HG03565 (cell line): ENCODE results near the gene PNMT.

Experiments used
- ATAC-seq: cut with Tn5 transposase; IDR thresholded peaks from one replicate; pipeline ENCODE4 v1.9.1; 2021; ENCODE audit warnings: mild to moderate bottlenecking, moderate library complexity; ENCODE audit not compliant: unreplicated experiment

The PNMT gene, protein sequence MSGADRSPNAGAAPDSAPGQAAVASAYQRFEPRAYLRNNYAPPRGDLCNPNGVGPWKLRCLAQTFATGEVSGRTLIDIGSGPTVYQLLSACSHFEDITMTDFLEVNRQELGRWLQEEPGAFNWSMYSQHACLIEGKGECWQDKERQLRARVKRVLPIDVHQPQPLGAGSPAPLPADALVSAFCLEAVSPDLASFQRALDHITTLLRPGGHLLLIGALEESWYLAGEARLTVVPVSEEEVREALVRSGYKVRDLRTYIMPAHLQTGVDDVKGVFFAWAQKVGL

DNA sequence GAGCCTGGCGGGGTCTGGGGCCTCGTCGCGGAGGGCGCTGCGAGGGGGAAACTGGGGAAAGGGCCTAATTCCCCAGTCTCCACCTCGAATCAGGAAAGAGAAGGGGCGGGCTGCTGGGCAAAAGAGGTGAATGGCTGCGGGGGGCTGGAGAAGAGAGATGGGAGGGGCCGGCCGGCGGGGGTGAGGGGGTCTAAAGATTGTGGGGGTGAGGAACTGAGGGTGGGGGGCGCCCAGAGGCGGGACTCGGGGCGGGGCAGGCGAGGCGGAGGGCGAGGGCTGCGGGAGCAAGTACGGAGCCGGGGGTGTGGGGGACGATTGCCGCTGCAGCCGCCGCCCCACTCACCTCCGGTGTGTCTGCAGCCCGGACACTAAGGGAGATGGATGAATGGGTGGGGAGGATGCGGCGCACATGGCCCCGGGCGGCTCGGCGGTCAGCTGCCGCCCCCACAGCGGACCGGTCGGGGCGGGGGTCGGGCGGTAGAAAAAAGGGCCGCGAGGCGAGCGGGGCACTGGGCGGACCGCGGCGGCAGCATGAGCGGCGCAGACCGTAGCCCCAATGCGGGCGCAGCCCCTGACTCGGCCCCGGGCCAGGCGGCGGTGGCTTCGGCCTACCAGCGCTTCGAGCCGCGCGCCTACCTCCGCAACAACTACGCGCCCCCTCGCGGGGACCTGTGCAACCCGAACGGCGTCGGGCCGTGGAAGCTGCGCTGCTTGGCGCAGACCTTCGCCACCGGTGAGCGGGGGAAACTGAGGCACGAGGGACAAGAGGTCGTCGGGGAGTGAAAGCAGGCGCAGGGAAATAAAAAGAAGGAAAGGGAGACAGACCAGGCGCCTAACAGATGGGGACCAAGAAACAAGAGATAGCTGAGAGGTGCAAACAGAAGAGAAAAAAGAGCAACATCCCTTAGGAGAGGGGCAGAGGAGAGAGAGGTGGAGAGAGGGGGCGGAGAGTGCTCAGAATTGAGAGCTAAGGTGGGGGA is at the start of gene PNMT:
PNMT (plus strand) TSS at position 509 of the 980 bp plus-strand sequence; CDS start at position 532, 23 bp downstream.
- ATAC-seq, result no peak

DNA sequence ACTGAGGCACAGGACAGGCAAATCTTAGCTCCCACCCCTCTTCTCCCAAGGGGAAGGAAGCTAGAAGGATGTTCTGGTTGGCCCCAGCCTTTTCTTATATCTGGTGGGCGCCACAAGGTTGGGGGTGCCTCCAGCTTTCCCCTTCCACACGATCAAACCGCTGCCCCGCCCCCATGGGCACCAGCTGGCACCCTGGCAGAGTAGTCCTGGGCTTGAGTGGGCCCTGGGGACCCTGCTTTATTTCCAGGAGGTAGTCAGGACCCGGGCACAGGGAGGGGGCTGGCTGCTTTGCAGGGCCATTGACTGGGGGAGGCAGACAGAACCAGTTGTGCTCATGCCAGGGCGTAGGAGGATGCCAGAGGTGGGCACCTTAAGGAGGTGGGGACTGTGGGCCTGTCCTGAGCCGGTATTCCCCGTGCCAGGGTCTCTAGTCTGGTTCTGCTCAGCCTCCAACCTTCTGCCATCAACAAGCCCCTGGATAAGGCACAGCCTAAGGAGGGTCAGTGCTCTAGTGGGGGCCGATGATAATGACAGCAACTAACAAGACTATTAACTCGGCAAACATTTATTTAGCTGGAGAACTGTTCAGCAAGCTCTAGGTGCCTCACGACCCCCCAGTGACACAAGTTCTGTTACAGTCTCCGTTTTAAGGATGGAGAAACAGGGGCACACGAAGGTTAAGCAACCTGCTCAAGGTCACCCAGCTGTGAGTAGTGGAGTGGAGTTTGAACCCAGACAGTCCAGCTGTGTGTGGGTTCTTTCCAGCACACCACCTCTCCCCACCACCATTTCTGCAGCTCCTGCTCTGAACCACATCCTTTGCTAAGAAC is 49.1 kb upstream of the PNMT start:
- ATAC-seq, result no peak

DNA sequence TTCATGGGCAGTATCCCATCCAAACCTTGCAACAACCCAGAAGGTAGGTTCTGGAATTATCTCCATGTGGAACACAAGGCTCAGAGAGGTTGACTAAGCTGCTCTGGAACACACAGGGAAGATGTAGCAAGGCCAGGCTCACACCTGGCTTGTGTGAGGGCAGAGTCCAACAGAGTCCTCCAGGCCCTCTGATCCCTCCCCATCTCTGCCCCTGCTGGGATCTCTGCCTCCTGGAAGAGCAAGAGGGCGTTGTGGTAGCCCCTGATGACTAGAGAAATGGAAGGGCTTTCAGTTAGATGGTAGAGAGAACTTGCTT is 48.5 kb upstream of the PNMT start:
- no peak for ATAC-seq

DNA sequence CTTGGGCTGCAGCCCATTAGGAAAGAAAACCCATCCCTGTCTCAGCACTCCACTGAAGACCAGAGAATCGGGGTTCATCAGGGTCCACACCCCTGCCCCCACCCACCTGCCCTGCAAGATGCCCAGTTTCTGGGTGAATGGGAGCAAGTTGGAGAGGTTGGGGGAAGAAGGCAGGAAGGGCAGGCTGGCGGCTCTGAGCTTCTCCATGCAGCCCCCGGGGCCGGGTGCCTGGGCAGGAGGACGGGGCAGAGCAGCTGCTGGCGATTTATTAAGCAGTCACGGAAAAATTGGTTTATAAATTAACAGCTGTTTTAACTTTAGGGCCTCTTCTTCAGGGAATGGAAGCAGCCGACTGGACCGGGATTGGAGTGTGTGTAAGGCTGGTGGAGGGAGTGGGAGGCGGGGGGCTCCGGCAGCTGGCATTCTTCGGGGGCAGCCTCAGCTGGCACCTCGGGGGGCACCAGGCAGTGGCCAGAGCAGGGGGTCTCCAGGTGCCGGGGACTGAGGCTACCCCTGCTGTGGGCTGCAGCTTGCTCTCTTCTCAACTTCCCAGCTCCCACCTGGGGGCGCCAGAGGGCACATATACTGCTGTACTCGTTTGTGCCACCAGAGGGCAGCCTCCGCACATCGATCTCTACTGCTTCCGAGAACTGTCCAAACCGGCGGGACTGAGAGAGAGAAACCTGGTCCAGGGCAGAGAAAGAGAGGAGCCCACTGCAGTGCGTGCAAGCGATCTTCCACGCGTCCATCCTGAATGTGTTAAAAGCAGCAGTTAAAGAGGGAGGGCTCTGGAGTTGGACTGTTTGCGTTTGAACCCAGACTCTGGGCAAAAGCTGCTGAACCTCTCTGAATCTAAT is 46.5 kb upstream of the PNMT start:
- peak; percentile 65 for ATAC-seq

- peak; percentile 20 for ATAC-seq
Measured at GRCh38 chr17:39622380-39623006, 45.8 kb upstream of the PNMT start.

GRCh38 chr17:39623356-39623950 is 44.8 kb upstream of the PNMT start:
- no peak for ATAC-seq

DNA sequence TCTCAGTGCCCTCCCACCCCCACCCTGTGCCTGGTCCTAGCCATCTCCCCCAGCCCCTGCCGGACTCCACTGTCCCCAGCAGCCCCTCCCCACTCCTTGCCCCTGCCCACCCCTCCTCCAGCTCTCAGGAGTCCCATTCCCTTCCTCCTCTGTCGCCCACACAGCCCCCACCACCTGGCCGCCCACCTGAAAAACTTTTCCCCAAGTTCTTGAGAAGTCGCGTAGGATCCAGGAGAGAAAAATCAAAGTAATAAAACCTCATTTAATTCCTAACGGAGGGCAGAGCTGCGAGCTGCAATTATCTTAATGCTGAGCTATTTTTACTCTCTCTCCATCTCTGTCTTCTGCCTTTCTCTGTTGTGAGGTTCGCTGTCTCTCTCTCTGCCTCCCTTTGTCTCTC is 43.9 kb upstream of the PNMT start:
- ATAC-seq, result no peak

GRCh38 chr17:39625198-39625785 is 43.0 kb upstream of the PNMT start:
- ATAC-seq, result no peak

- ATAC-seq, result no peak
Measured at GRCh38 chr17:39626171-39627046, 41.8 kb upstream of the PNMT start, which contains the start of gene PPP1R1B. PPP1R1B (plus strand) TSS chr17:39626952; CDS start chr17:39627393, 441 bp downstream.

- no peak for ATAC-seq
Measured at GRCh38 chr17:39627047-39627711, 41.1 kb upstream of the PNMT start.

DNA sequence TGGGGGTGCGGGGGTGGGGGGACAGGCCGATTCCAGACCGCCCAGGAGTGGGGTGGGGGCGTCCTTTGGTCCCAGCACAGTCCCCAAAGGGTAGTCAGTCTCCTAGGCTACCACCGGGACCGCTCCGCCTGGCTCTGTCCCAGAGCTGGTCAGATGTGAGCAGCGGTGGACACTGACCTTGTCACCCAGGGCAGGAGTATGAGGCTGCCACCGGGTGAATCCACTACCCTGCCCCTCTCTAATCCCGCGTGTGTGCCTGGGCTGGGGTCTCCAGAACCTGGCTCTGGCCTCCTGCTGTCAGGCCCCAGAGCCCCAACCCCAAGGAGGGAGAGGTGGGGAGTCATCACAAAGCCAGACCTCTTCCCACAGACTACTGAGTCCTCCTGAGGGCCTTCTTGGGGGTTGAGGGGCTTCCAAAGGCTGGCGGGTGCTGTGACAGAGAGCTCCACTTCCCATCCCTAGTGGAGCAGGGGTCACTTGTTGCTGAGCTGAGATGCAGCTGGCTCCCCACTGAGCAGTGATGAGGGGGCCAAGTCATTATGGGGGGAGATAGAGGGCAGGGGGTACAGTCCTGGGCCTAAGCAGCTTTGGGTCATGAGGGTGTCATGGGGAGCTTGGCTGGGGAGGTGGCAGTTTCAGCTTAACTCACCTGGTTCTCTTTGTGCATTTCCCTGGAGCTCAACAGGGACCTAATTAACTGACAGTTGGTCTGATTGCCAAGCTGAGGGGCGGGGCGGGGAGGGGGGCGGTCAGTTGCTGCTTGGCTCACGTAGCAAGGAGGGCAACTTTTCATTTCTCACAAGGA is 40.3 kb upstream of the PNMT start:
- no peak for ATAC-seq

DNA sequence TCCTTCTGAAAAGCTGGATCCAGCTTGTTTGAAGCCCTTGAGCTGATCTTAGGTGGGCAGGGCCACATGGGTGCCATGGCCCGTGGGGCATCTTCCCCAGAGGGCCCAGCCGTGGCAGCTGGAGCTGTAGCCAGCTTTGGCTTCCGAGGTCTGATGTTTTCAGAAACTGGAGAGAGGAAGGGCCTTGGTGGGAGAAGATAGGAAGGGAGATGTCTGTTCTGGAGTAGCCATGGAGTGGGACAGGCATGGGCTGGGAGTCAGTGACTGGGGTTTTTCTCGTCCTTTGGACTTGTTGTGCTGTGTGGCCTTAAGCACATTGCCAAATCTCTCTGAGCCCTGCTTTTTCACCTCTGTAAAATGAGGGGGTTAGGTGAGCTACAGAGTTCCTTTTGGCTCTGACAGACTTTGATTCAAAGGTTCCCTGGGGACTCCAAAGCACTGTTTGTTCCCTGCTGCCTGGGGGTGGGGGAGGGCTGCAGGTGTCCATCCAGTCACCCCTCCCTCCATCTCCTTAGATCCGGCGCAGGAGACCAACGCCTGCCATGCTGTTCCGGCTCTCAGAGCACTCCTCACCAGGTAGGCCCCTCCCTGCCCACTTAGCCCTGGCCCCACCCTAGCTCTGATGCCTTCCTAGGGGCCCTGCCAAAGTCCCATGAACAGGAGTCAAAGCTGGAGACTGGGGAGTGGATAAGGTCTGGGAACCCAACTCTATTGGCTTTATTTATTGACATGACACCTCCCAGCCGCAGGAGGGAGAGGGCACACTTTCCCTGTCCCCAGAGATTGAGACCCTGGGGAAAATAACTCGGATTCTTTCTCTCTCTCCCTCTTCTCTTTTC is 39.4 kb upstream of the PNMT start:
- ATAC-seq, result no peak

DNA sequence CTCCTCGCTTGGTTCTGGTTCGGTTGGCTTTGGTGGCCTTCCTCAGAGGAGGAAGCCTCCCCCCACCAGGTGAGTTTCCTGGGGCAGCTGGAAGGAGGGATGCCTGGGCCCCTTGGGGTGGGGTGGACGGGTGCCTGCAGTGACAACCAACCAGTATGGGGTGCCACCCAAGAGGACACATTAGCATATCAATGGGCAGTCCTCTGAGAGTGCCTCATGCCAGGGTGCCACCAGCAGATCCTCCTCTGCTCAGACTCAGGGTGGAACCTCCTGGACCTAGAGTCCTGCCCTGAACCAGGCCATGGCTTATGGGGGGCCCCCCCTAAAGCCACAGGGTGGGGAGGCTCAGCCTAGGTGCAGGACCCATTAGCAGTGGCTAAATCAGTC is 38.8 kb upstream of the PNMT start:
- no peak for ATAC-seq

DNA sequence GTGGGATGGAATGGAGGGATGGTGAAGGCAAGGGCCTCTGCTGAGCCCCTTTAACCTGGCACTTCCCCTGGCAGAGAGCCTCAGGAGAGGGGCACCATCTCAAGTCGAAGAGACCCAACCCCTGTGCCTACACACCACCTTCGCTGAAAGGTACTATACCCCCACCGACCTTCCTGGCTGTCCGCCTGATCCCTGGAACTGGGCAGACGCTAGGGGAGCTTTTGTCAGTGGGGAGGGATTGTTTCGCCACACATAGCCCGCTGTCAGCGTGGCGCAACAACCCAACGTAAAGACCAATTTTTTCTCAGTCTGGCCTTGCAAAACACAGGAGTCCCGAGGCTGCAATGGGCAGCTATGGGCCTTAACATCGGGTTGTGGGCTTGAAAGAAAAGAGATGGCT is 38.4 kb upstream of the PNMT start:
- ATAC-seq, result no peak

DNA sequence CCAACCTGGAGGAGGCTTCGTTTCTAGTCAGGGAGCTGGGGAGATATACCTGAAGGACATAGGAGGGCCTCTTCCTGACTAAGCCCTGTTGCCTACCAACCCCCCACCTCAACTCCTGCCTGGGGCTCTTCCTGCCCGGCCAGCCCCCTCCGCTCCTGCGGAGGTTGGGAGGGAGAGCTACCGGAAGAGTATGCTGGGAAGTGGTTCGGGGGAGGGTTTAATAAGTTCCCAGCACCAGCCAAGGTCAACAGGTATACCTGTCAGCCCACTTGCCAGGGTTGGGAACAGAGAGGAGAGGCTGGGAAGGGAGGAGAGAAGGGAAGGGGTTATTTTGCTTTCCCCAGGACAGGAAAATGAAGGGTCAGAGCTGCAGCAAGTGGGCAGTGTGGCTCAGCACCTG is 36.9 kb upstream of the PNMT start:
- no peak for ATAC-seq
